ENCODE results near the gene MRPS17.
A peak's percentile ranks its signal among the peaks of the same experiment; 100 is the strongest.
"Not testable (repeated sequence)": the region's sequence is repeated elsewhere in the genome, so short reads cannot be mapped to it uniquely, and the experiment has no call there.

Gene MRPS17

GRCh38 chr7:55951637-55952351 lies at the start of gene MRPS17:
MRPS17 (plus strand) TSS chr7:55951877; CDS start chr7:55953196, 1,319 bp downstream.
- DNase-seq, result peak; percentile 89

GRCh38 chr7:55903985-55904759 lies 47.5 kb upstream of the MRPS17 start:
- DNase-seq, result no peak

- no peak for DNase-seq
These were observed 38.9 kb upstream of the MRPS17 start for GRCh38 chr7:55912748-55913158.

- DNase-seq, result no peak
These were observed 33.9 kb upstream of the MRPS17 start for GRCh38 chr7:55917771-55918170.

GRCh38 chr7:55928006-55928767 lies 23.5 kb upstream of the MRPS17 start:
- no peak for DNase-seq

- DNase-seq, result no peak
These were observed 20.1 kb upstream of the MRPS17 start for GRCh38 chr7:55931421-55932151.

GRCh38 chr7:55939514-55940123 lies 12.1 kb upstream of the MRPS17 start:
- no peak for DNase-seq

- DNase-seq, result no peak
These were observed 5.1 kb upstream of the MRPS17 start for GRCh38 chr7:55946545-55946944.

- DNase-seq, result not testable (repeated sequence)
These were observed 635 bp downstream of the MRPS17 start for GRCh38 chr7:55952352-55952671.

GRCh38 chr7:55953707-55954475 lies 2.2 kb downstream of the MRPS17 start:
- DNase-seq, result no peak

- no peak for DNase-seq
These were observed 5.5 kb downstream of the MRPS17 start for GRCh38 chr7:55957190-55957589.

GRCh38 chr7:55962014-55962413 lies 10.3 kb downstream of the MRPS17 start:
- DNase-seq, result no peak

- no peak for DNase-seq
These were observed 12.0 kb downstream of the MRPS17 start for GRCh38 chr7:55963584-55964168.

GRCh38 chr7:55964261-55965099 lies 12.8 kb downstream of the MRPS17 start, which contains the start of gene NIPSNAP2:
NIPSNAP2 (plus strand) TSS chr7:55964585; CDS start chr7:55964610, 25 bp downstream.
- DNase-seq, result peak; percentile 37

- no peak for DNase-seq
These were observed 13.4 kb downstream of the MRPS17 start for GRCh38 chr7:55965100-55965470.

GRCh38 chr7:55965805-55966421 lies 14.2 kb downstream of the MRPS17 start:
- no peak for DNase-seq

- DNase-seq, result no peak
These were observed 15.2 kb downstream of the MRPS17 start for GRCh38 chr7:55966851-55967250.

- no peak for DNase-seq
These were observed 17.7 kb downstream of the MRPS17 start for GRCh38 chr7:55969391-55969790.

- no peak for DNase-seq
These were observed 18.9 kb downstream of the MRPS17 start for GRCh38 chr7:55970561-55970960.

GRCh38 chr7:55970978-55971377 lies 19.3 kb downstream of the MRPS17 start:
- no peak for DNase-seq
